GM10847 (cell line): ENCODE measurements around the gene ZC3H12C.

ENCODE experiments used
- POLR2A ChIP-seq: IDR thresholded peaks from 2 replicates; pipeline ENCODE4 v1.6.1; 2011; ENCODE audit not compliant: insufficient read length; ENCODE audit errors: extremely low read depth

ZC3H12C gene

DNA sequence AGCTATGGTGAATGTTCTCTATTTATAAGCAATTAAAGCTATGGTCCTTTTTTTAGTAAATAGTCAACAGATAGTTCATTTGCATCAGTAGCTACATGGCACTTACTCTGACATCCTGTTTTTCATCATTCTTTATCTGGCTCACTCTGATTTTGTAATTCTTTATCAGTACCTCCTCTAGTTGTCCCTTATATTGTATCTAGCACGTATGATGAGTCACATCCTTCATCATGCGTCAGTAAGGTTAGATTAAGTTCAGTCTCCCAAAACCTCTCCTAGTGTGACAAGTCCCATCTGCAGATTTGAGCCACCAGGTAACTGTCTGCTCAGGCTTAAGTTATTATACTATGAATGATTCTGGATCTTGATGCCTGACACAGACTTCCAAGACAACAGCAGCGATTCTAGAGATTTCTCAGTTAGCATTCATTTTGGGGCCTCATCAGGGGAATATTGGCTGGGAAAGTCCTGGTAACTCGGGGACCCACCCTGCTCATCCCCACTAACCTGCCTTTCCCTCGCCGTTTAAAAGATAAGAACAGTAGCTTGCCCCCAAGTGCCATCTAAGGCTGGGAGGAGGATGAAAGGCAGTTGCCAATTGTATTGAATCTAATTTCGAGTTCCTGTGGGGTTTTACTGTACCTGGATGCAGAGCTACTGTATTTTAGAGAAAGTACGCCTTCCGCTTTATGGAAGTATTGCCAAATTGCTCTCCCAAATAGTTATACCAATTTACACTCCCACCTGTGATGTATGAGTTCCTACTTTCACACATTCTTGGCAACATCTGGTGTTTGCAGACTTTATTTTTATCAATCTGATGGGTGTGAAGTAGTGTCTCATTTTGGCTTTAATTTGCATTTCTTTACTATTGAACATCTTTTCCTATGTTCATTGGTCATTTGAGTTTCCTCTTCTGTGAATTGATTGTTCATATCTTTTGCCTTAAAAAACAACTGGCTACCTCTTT is 55.9 kb downstream of the ZC3H12C start:
- TF ChIP-seq POLR2A: no peak

DNA sequence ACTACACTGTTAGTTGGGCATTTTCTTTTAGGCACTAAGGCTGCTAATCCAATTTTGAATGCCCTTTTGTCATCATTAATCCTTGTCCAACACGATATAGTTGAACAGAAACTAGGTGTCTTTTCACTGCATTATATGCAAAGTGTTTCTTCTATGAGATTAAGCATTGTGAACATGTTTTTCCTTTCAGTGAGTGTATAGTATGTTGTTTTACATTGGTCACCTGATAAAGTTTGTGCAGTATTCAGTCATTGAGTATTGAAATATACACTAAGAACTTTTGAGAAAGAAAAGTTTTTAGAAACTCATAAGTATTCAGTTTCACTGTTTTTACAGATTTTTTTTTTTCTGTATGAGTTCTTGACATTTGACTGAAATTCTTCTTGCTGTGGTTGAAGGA is 59.0 kb downstream of the ZC3H12C start:
- TF ChIP-seq POLR2A: no peak

DNA sequence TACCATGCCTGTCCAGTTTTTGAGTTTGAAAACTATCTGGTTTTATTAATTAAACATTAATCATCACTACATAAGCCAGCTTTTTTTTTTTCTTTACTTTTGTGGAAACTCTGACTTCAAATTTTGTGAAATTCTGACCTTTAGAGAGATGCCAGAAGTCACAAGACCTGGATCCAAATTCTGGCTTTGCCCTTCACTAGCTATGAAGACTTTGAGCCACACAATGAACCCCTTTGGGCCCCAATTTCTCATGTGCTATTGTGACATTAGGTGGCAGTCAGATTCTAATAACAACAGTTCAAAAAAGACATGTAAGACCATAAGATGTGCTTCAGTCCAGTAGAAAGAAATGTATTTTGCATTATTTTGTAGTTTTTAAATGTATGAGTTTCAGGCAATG is 60.3 kb downstream of the ZC3H12C start:
- TF ChIP-seq POLR2A: no peak

DNA sequence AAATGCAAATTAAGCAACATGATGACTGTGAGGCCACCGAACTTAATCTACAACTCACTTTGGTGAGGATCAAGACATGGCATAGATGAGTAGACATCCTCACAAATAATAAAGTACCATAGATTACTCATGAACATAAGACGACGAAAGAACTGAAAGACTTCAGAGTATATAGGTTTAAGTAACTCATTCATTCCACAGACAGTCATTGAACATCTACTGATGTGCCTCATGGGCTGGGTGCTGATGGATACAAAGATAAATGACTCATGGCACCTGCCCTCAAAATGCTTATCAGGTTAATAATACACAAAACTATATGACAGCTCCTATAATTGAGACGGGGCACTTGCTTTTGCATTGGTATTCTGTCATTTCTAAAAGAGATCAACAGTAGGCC is 63.3 kb downstream of the ZC3H12C start:
- no peak for TF ChIP-seq POLR2A

DNA sequence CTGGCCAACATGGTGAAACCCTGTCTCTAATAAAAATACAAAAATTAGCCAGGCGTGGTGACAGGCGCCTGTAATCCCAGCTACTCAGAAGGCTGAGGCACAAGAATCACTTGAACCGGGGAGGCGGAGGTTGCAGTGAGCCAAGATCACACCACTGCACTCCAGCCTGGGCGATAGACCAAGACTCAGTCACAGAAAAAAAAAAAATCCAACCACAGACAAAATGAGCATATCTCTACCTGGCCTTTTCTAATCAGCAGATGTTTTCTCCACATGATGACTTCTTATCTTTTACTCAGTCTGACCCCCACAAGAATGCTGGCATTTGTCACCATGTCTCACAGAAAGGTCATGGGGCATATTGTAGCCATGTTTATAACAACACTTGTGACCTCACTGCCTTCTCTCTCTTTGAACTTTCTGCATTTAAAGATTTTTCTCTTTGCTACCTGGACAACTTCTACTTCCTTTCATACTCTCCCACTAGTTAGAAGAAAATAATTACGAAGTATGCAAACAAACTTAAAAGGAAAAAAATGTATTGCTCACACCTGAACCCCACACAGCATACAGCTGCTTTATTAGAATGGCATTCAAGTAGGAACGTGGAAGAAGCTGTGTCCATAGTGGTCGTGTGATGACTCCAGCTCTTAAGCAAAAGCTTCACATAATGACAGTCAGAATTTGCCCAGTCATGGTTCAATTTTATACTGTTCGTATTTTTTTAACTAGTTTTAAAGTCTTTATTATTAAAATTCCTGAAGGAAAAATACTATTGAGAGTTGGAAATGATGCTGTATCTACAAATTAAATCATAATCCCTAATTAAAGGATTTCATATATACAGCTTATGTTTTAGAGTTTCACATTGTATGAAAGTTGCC is 65.4 kb downstream of the ZC3H12C start:
- no peak for TF ChIP-seq POLR2A

DNA sequence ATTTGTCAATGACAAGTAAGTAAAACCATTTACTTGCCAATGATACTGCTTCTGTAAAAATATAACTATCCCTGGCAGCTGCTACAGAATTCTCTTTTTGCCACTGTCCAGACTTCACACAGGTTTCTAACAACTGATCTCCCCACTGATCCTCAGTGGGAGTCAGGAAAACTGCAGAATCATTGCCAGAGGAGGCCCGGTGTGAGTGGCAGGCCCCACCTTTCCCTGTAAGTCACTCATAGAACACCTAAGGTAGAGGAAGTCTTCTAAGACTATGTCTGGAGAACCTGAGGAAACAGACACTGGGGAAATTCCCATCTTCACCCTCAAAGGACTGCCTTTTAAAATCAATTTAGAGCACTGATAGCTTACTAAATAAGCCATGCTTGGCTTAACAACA is 66.3 kb downstream of the ZC3H12C start:
- no peak for TF ChIP-seq POLR2A

DNA sequence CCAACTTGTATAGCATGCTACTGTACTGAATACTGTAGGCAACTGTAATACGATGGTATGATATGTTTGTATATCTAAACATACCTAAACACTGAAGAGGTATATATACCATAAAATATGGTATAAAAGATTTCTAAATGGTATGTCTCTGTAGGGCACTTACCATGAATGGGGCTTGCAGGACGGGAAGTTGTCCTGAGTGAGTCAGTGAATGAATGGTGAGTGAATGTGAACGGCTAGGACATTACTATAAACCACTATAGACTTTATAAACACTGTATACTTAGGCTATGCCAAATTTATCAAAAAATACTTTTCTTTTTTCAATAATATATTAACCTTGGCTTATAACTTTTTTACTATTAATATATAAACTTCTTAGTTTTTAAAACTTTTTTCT is 66.8 kb downstream of the ZC3H12C start:
- TF ChIP-seq POLR2A: no peak

DNA sequence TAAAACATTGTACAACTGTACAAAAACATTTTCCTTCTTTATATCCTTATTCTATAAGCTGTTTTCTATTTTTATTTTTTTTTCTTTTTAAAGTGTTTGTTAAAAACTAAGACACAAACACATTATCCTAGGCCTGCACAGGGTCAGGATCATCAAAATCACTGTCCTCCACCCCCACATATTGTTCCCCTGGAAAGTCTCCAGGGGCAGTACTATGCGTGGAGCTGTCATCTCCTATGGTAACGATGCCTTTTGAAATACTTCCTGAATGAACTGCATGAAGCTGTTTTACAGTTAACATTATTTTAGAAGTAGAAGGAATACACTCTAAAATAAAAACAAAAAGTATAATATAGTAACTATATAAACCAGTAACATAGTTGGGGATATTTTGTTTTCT is 67.2 kb downstream of the ZC3H12C start:
- TF ChIP-seq POLR2A: no peak

DNA sequence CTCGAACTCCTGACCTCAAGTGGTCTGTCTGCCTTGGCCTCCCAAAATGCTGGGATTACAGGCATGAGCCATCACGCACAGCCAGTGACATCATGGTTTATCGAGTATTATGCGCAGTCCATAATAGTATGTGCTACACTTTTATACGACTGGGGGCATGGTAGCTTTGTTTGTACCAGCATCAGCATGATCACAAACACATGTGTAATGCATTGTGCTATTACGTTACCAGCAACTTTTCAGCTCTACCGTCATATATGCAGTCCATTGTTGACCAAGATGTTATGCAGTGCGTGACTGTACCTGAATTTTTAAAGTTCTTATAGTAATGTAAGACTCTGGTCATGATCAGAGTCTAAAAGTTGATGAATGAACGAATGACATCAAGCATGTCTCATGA is 67.9 kb downstream of the ZC3H12C start:
- no peak for TF ChIP-seq POLR2A

DNA sequence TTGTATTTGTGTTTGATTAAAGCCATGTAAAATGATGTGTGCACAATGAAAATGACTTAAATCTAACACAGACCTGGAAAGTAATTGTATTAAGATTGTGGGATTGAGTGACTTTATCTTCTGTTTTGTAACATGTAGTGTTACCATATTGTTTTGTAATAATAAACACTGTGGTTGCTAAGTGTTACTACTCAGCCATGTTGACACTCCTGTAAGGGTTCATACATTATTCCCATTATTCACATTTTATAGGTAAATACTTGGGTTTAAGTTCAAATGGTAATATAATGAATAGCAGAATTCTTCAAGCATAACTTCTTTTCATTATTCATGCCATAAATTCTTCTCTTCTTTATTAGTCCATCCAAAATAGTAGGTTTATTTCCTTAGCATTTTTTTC is 69.0 kb downstream of the ZC3H12C start:
- no peak for TF ChIP-seq POLR2A

DNA sequence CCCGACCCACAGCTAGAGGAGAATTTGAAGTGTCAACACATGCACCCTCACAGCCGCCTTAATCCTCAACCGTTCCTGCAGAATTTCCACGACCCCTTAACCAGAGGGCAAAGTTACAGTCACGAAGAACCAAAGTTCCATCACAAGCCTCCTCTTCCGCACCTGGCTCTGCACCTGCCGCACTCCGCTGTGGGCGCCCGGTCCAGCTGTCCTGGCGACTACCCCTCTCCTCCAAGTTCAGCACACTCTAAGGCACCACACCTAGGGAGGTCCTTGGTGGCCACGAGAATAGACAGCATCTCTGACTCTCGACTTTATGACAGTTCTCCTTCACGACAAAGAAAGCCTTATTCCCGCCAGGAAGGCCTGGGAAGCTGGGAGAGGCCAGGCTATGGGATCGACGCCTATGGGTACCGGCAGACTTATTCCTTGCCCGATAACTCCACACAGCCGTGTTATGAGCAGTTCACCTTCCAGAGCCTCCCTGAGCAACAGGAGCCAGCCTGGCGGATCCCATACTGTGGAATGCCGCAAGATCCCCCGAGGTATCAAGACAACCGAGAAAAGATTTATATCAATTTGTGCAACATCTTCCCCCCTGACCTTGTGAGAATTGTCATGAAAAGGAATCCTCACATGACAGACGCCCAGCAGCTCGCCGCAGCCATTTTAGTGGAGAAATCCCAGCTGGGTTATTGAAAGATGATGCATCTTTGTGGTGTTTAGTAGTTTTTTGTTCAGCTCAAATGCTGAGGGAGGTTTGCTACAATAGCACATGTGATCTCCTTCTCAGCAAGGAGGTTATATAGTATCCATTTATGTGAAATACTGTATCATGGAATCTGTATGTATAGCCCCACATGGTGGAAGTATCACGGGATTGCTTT is 72.1 kb downstream of the ZC3H12C start:
- TF ChIP-seq POLR2A: peak; percentile 8

DNA sequence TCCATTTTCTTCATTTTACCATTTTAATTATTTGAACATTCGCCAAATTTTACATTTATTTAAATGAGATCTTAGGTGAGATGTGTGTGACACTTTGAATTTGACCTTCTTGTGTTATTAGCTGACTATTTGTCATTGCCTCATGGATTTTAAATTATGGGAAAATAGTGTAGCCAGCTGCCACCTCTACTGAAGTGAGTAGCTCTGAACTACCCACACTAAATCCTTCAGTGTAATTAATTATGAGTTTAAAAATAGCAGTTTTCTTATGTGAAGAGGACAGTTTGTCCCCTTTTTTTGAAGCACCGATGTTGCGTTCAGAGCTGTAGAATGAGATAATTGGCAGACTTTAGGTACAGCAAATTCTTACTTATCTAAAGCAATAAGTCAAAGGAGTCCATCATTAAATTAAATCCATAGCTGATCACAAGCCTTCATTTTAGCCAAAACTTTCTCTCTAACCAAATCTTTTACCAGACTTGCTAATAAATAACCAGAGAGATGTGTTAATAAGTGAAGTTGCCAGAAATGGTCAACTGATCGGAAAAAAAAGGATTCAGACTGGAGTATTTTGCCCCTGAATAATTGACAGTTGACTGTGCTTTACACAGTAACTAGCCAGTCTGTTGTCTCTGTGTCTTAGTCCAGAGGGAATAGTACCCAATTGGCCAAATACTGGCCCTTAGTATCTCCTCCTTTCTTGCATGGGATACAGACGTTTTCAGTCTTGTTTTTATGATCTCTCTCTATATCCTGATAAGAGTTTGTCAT is 75.0 kb downstream of the ZC3H12C start:
- TF ChIP-seq POLR2A: no peak

DNA sequence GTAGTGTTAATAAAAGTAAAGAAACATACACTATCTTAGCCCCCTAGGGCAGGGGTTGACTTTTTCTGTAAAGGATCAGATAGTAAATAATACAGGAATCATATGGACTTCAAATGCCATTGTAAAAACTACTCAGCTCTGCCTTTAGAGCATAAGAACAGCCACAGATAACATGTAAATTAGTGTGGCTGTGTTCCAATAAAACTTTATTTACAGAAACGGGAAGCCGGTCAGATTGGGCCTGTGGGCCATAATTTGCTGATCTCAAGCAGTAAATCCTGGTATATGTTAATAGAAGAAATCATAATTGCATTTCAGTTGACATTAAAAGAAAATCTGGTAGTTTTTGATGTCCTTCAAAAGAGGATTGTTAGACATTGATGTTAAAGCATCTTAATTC is 76.5 kb downstream of the ZC3H12C start:
- TF ChIP-seq POLR2A: no peak

DNA sequence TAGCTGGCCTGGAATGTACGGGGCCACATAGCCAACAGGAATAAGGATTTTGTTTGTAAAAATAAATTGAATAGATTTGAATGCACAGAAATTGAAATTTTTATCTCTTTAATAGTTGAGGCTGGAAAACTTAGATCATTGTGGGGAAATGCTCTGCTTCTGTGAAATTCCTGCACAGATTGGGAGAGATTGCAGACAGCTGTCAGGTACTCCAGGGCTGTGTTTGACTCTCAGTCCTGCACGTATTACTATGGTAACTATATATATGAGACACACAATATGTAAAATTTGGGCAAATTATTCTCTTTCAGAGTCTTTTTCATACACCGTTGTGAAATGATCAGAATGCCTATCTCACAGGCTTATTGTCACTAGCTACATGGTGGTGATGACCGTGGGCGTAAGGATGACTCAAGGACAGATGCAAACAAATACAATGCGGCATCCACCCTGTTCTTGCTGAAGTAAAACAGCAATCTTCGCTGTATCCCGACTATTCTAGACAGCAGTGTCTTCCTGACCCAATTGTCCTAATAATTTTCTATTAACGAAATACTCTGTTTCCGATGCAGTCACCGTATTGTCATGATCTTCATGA is 79.4 kb downstream of the ZC3H12C start:
- no peak for TF ChIP-seq POLR2A
